ENCODE results near the gene PITPNM2.

GRCh38 chr12:123160801-123161487, 10.1 kb upstream of the PITPNM2 start:
- TF ChIP-seq CTCF (IDR thresholded peaks at IDR 0.05 in 2 of 3, conservative IDR thresholded peaks at IDR 0.05 in 1 of 3; ENCODE audit: borderline replicate concordance in 1 of 3, insufficient read depth in 1 of 3, low read depth in 2 of 3, low read length in 2 of 3), result no peak
- no peak for TF ChIP-seq ATF3 (IDR thresholded peaks at IDR 0.05)
- TF ChIP-seq POLR2A (IDR thresholded peaks at IDR 0.05; ENCODE audit: borderline replicate concordance, extremely low read depth, insufficient read depth, insufficient read length), result no peak
- no peak for TF ChIP-seq RAD21 (IDR thresholded peaks at IDR 0.05; ENCODE audit: low read depth)

Data from HCT116 (cell line).